CD4-positive, alpha-beta T cell (primary cell): Measurements from ENCODE around the gene GABRQ. TPM values are rescaled to one million over a fixed set of nuclear protein-coding genes. Genes with fewer than 3 reads are reported as not detected.

Experiments used
- ATAC-seq: fragments of 200-7000 bp; cut with Tn5 transposase; one replicate; pipeline ENCODE4 v1.10.0; 2022; ENCODE audit warnings: mild to moderate bottlenecking; ENCODE audit not compliant: poor library complexity
- CTCF ChIA-PET: fragments of 350-600 bp; sonication (Branson Sonifier 250); formaldehyde crosslinking; loops from one replicate; lab custom pipeline; 2021; ENCODE audit warnings: antibody characterized with exemption, inconsistent platforms; lab: Charles Lee
- POLR2A ChIA-PET: fragments of 350-600 bp; sonication (Branson Sonifier 250); formaldehyde crosslinking; loops from one replicate; lab custom pipeline; 2021; ENCODE audit warnings: antibody characterized with exemption, inconsistent platforms; lab: Charles Lee
- DNase-seq, 14 experiments: peaks; one replicate each; pipeline ENCODE4 v3.0.0-alpha.2; 2013 to 2020; ENCODE audit warnings: mixed read lengths in 2 of 14
- H3K27ac ChIP-seq, 2 donors: one replicate each; pipeline versions ENCODE4 v1.5.1 to v1.7.0; 2013; ENCODE audit warnings: low read length in 2 of 2, low read depth in 1 of 2, mild to moderate bottlenecking in 1 of 2
- H3K27me3 ChIP-seq, 2 experiments: 1 replicate in 1 of 2; 2 replicates in 1 of 2; pipeline versions ENCODE4 v1.6.1 to v1.7.0; 2013; ENCODE audit warnings: low read length in 2 of 2, control low read depth in 1 of 2, mild to moderate bottlenecking in 1 of 2, moderate library complexity in 1 of 2; ENCODE audit not compliant: insufficient read depth in 2 of 2, control insufficient read depth in 1 of 2
- H3K36me3 ChIP-seq: one replicate; pipeline ENCODE4 v1.6.1; 2013; ENCODE audit warnings: low read length, control low read depth; ENCODE audit not compliant: insufficient read depth
- H3K4me1 ChIP-seq: one replicate; pipeline ENCODE4 v1.6.1; 2013; ENCODE audit warnings: low read length, control low read depth; ENCODE audit not compliant: insufficient read depth
- H3K4me3 ChIP-seq: one replicate; pipeline ENCODE4 v1.5.1; 2013; ENCODE audit warnings: mild to moderate bottlenecking, low read length, moderate library complexity
- H3K9me3 ChIP-seq, 2 experiments: 1 replicate in 1 of 2; 2 replicates in 1 of 2; pipeline versions ENCODE4 v1.6.1 to v1.7.0; 2013; ENCODE audit warnings: low read length in 2 of 2, mild to moderate bottlenecking in 2 of 2, control low read depth in 1 of 2, moderate library complexity in 1 of 2; ENCODE audit not compliant: control insufficient read depth in 1 of 2, insufficient read depth in 1 of 2
- H3K27ac Mint-ChIP-seq: one replicate; pipeline ENCODE4 v1.8.0; 2020; ENCODE audit warnings: mixed read lengths
- H3K27me3 Mint-ChIP-seq: one replicate; pipeline ENCODE4 v1.8.0; 2021; ENCODE audit warnings: mixed read lengths
- H3K36me3 Mint-ChIP-seq: one replicate; pipeline ENCODE4 v1.8.0; 2021; ENCODE audit warnings: low read depth, mixed read lengths
- H3K4me1 Mint-ChIP-seq: one replicate; pipeline ENCODE4 v1.8.0; 2021; ENCODE audit warnings: low read depth, mixed read lengths
- H3K4me3 Mint-ChIP-seq: one replicate; pipeline ENCODE4 v1.8.0; 2020; ENCODE audit warnings: mild to moderate bottlenecking, mixed read lengths
- H3K9me3 Mint-ChIP-seq: one replicate; pipeline ENCODE4 v1.8.0; 2020; ENCODE audit warnings: mixed read lengths
- intact Hi-C, 2 experiments: fragments of 100-400 bp; cut with DNase I in 1 of 2; cut with micrococcal nuclease in 1 of 2; formaldehyde crosslinking; loops; one replicate each; pipeline versions ENCODE4 v1.15.1 to v1.9.0; 2023 to 2025; cut with DNase I, micrococcal nuclease
- total RNA-seq, 174 experiments: library from RNA in 2 of 174; stranded (reverse) in 2 of 174; gene quantifications; one replicate each; pipeline ENCODE4 v1.2.3 and lab custom pipeline; 2021 to 2026
- TF ChIP-seq, protein P1 (sequence below): fragments of 200-600 bp; IDR thresholded peaks from one replicate; pipeline ENCODE4 v1.8.0; 2022; ENCODE audit warnings: antibody characterized with exemption, mild to moderate bottlenecking

Gene GABRQ
- total RNA-seq, 2 experiments from 2014 or later = not detected

DNA sequence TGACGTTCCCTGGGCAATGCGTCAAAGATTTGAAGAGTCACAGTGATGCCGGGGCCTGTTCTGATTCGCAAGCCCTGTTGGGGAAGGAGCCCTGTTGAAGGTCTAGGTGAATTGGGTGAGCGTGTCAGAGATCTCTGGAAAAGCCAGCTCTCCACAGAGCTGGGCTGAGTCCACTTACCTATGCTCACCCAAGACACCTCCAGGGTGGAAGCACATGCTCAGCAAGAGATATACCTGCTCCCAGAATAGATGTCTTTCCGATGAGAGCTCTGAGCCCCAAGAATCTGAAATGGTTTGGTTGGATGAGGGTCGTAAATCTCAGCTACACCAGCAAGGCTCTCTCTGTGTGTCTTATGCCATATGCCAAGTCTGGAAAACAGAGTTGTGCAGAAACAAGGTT is 1.7 kb downstream of the GABRQ start:
- intact Hi-C loops = no loop called here
- Mint-ChIP-seq H3K36me3 (no peaks in the 10 kb centered on the region), H3K9me3 (no peaks in the 10 kb centered on the region), H3K27ac (no peak overlapping the region), H3K4me1 (no peaks in the 10 kb centered on the region), H3K4me3 (no peak overlapping the region), H3K27me3 (peaks cover 26% of the 10 kb centered on the region)
- POLR2A ChIA-PET = no interaction called here
- Histone ChIP-seq H3K36me3 (no peaks in the 10 kb centered on the region), H3K9me3 (peaks cover 0 to 4% of the 10 kb centered on the region in 2 experiments), H3K27ac (no peak overlapping the region), H3K4me3 (no peak overlapping the region), H3K4me1 (no peaks in the 10 kb centered on the region), H3K27me3 (peaks cover 8 to 36% of the 10 kb centered on the region in 2 experiments)
- TF ChIP-seq, protein P1, sequence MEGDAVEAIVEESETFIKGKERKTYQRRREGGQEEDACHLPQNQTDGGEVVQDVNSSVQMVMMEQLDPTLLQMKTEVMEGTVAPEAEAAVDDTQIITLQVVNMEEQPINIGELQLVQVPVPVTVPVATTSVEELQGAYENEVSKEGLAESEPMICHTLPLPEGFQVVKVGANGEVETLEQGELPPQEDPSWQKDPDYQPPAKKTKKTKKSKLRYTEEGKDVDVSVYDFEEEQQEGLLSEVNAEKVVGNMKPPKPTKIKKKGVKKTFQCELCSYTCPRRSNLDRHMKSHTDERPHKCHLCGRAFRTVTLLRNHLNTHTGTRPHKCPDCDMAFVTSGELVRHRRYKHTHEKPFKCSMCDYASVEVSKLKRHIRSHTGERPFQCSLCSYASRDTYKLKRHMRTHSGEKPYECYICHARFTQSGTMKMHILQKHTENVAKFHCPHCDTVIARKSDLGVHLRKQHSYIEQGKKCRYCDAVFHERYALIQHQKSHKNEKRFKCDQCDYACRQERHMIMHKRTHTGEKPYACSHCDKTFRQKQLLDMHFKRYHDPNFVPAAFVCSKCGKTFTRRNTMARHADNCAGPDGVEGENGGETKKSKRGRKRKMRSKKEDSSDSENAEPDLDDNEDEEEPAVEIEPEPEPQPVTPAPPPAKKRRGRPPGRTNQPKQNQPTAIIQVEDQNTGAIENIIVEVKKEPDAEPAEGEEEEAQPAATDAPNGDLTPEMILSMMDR = no peak
- CTCF ChIA-PET = no interaction called here
- DNase-seq (no peak), ATAC-seq (no peak)

DNA sequence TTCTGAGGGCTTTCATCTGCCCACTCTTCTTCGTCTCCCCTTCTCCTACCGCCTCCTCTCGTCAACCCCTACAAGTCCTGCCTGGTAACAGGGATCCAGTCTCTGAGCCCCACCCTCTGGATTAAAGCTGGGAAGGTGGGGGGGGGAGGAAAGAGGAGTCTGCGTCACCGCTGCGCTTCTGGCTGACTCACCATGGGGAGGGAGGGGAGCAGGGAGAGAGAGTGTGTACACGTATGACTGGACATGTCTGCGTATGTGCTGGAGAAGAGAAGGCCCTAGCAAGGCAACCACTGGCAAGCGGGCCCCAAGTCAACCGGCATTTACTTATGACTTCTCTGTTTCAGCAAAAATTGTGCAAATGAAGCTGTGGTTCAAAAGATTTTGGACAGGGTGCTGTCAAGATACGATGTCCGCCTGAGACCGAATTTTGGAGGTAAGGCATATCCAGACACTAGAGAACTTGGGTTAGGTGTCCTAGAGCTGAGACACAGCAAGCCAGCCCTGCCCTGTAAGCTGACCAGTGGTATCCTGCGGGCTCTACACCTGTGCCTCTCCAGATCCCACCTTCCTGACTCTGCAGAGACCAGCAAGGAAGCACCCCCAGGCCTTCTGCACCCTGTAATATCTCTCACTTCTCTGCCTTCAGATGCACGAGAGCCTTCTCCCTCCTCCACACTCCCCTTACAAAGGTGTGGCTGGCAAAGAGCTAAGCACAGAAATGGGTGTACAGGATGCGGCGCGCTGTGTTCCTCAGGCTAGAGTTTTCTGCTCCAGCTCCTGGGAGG is 2.5 kb downstream of the GABRQ start:
- H3K27me3 ChIP-seq = peaks cover 8 to 36% of the 10 kb centered on the region in 2 experiments
- no peaks in the 10 kb centered on the region for H3K36me3 ChIP-seq
- H3K27ac Mint-ChIP-seq = no peak overlapping the region
- DNase-seq = no peak
- peaks cover 26% of the 10 kb centered on the region for H3K27me3 Mint-ChIP-seq
- H3K4me3 ChIP-seq = no peak overlapping the region
- intact Hi-C loops = no loop called here
- ChIA-PET CTCF (no interaction called here), POLR2A (no interaction called here)
- no peak overlapping the region for H3K27ac ChIP-seq
- no peak for ATAC-seq
- peaks cover 0 to 4% of the 10 kb centered on the region in 2 experiments for H3K9me3 ChIP-seq
- H3K4me1 Mint-ChIP-seq = no peaks in the 10 kb centered on the region
- no peaks in the 10 kb centered on the region for H3K4me1 ChIP-seq
- H3K36me3 Mint-ChIP-seq = no peaks in the 10 kb centered on the region
- TF ChIP-seq, protein P1 = no peak
- H3K9me3 Mint-ChIP-seq = no peaks in the 10 kb centered on the region
- H3K4me3 Mint-ChIP-seq = no peak overlapping the region

GRCh38 chrX:152641256-152641875 is 3.7 kb downstream of the GABRQ start:
- intact Hi-C loops = no loop called here
- ChIA-PET CTCF (no interaction called here), POLR2A (no interaction called here)
- Mint-ChIP-seq H3K27me3 (peaks cover 14% of the 10 kb centered on the region), H3K36me3 (no peaks in the 10 kb centered on the region), H3K4me1 (no peaks in the 10 kb centered on the region), H3K4me3 (no peak overlapping the region), H3K27ac (no peak overlapping the region), H3K9me3 (no peaks in the 10 kb centered on the region)
- H3K36me3 ChIP-seq = no peaks in the 10 kb centered on the region
- H3K9me3 ChIP-seq = peaks cover 0 to 4% of the 10 kb centered on the region in 2 experiments
- TF ChIP-seq, protein P1 = no peak
- ATAC-seq = no peak
- no peak for DNase-seq
- H3K27me3 ChIP-seq = peaks cover 8 to 32% of the 10 kb centered on the region in 2 experiments
- H3K4me1 ChIP-seq = no peaks in the 10 kb centered on the region
- H3K27ac ChIP-seq = no peak overlapping the region
- H3K4me3 ChIP-seq = no peak overlapping the region
